Choroid plexus epithelial cell (primary cell): ENCODE measurements around the gene SCYGR4.

ENCODE experiments used
- DNase-seq: peaks from one replicate; pipeline ENCODE4 v3.0.0-alpha.2; 2010; ENCODE audit warnings: low read depth
- H3K4me3 ChIP-seq: 2 replicates; pipeline ENCODE4 v1.5.1; 2011; ENCODE audit warnings: low read depth, mild to moderate bottlenecking, control low read depth, low read length, moderate library complexity
- CTCF ChIP-seq: conservative IDR thresholded peaks from 2 replicates; pipeline ENCODE4 v1.5.1; 2011; ENCODE audit warnings: low read depth, mild to moderate bottlenecking, control low read depth, inconsistent platforms, low read length, moderate library complexity

The SCYGR4 gene

GRCh38 chr2:227602358-227602757, 14.9 kb upstream of the SCYGR4 start:
- TF ChIP-seq CTCF = no peak
- H3K4me3 ChIP-seq = no peak overlapping the region
- no peak for DNase-seq

DNA sequence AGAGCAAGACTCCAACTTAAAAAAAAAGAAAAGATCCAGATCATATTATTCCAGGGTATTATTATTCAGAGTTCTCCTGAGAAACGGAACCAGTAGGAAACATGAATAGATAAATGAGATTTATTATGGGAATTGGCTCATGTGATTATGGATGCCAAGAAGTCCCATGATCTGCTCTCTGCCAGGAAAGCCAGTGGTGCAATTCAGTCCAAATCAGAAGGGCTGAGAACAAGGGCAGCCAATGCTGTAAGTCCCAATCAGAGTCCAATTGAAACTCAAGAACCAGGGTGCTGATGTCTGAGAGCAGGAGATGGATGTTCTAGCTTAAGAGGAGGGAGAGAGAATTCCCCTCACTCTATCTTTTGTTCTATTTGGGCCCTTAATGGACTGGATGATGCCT, 10.8 kb upstream of the SCYGR4 start:
- no peak for DNase-seq
- H3K4me3 ChIP-seq = no peak overlapping the region
- no peak for TF ChIP-seq CTCF

DNA sequence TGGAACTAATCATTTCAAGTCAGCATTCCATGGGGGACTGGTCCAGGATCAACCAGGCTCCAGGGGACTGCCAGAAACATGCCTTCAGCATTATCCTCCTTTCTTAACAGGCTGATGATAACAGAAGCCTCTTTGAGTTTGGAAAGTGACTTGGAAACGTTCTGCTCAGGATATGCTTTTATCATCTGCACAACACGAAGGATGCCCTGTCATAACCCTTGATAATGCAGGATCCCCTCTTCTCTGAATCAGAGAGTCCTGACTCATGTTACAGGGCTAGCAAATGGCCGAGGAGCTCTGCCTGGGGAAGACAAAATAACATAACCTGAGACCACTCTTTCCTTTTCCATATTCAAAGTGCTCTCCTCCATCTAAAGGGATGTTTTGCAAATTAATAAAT, 9.4 kb upstream of the SCYGR4 start:
- no peak for TF ChIP-seq CTCF
- no peak overlapping the region for H3K4me3 ChIP-seq
- no peak for DNase-seq

- H3K4me3 ChIP-seq = no peak overlapping the region
- no peak for DNase-seq
- TF ChIP-seq CTCF = no peak
These were observed 8.5 kb upstream of the SCYGR4 start for GRCh38 chr2:227608561-227609338.

GRCh38 chr2:227610123-227610522, 7.2 kb upstream of the SCYGR4 start:
- no peak for DNase-seq
- TF ChIP-seq CTCF = no peak
- no peak overlapping the region for H3K4me3 ChIP-seq

DNA sequence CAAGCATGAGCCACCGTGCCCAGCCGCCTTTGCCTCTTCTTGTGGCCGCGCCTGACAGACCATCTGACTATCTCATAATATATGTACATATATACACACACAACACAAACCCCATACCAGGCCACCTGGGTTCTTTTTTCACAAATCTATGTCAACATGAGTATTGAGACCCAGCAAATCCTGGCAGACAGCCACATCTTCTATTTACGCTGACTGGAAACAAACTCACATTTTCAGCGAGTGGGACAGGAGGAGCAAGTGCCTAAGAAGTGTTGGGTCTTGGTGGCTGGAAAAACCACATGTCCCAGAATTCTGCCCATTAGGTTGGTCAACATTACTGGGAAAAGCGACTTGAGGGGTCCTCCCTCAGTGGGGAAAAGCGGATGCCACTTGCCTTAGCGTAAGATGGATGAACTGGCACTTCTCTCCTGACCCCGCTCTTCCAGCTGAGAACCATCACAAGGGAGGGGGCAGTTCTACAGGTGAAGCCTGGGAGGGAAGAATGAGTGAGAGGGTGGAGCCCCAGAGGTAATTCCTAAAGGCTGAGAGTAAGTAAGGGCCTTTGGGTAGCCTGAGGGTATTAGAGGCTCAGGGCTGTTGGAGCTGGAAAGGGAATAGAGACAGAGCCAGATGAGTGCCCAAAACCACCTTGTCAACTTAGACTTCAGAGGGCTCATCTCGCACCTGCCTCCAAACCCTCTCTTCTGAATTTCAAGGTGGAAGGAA, 4.6 kb upstream of the SCYGR4 start:
- no peak for TF ChIP-seq CTCF
- H3K4me3 ChIP-seq = no peak overlapping the region
- DNase-seq = no peak
